CD8-positive, alpha-beta memory T cell (primary cell): ENCODE results near the gene NF1. TPM values are rescaled to one million over a fixed set of nuclear protein-coding genes. Genes with fewer than 3 reads are reported as not detected.

Experiments
- CTCF ChIA-PET: fragments of 350-600 bp; sonication (Branson Sonifier 250); formaldehyde crosslinking; loops from one replicate; lab custom pipeline; 2021; ENCODE audit warnings: antibody characterized with exemption; lab: Charles Lee
- POLR2A ChIA-PET: fragments of 350-600 bp; sonication (Branson Sonifier 250); formaldehyde crosslinking; loops from one replicate; lab custom pipeline; 2021; ENCODE audit warnings: antibody characterized with exemption; lab: Charles Lee
- DNase-seq, 5 donors: peaks; one replicate each; pipeline versions ENCODE4 v3.0.0 to v3.0.0-alpha.2; 2020 to 2022; ENCODE audit warnings: mixed read lengths in 1 of 5
- H3K27ac ChIP-seq: one replicate; pipeline ENCODE4 v1.7.0; 2013; ENCODE audit warnings: low read depth, mild to moderate bottlenecking, low read length, moderate library complexity
- H3K27me3 ChIP-seq: 2 replicates; pipeline ENCODE4 v1.7.0; 2013; ENCODE audit warnings: low read length, mild to moderate bottlenecking; ENCODE audit not compliant: insufficient read depth, poor library complexity, severe bottlenecking
- H3K36me3 ChIP-seq: 2 replicates; pipeline ENCODE4 v1.7.0; 2013; ENCODE audit warnings: mild to moderate bottlenecking, low read length, moderate library complexity; ENCODE audit not compliant: insufficient read depth
- H3K4me1 ChIP-seq: 2 replicates; pipeline ENCODE4 v1.7.0; 2013; ENCODE audit warnings: mild to moderate bottlenecking, low read length, moderate library complexity; ENCODE audit not compliant: insufficient read depth
- H3K4me3 ChIP-seq: 2 replicates; pipeline ENCODE4 v1.7.0; 2013; ENCODE audit warnings: mild to moderate bottlenecking, low read length
- H3K9me3 ChIP-seq: 2 replicates; pipeline ENCODE4 v1.7.0; 2013; ENCODE audit warnings: mild to moderate bottlenecking, low read length
- H3K27ac Mint-ChIP-seq, 8 donors: one replicate each; pipeline ENCODE4 v1.8.0; 2020 to 2021; ENCODE audit warnings: mixed read lengths in 8 of 8, mild to moderate bottlenecking in 6 of 8, inconsistent platforms in 3 of 8, moderate library complexity in 3 of 8
- H3K27me3 Mint-ChIP-seq, 2 donors: one replicate each; pipeline ENCODE4 v1.8.0; 2020 to 2021; ENCODE audit warnings: mixed read lengths in 2 of 2, mild to moderate bottlenecking in 1 of 2, moderate library complexity in 1 of 2
- H3K36me3 Mint-ChIP-seq, 3 donors: one replicate each; pipeline ENCODE4 v1.8.0; 2020 to 2021; ENCODE audit warnings: mixed read lengths in 3 of 3, inconsistent platforms in 1 of 3, mild to moderate bottlenecking in 1 of 3
- H3K4me1 Mint-ChIP-seq, 3 donors: one replicate each; pipeline ENCODE4 v1.8.0; 2020 to 2021; ENCODE audit warnings: mixed read lengths in 3 of 3, inconsistent platforms in 1 of 3, mild to moderate bottlenecking in 1 of 3
- H3K4me3 Mint-ChIP-seq, 7 donors: one replicate each; pipeline ENCODE4 v1.8.0; 2020 to 2021; ENCODE audit warnings: mixed read lengths in 7 of 7, mild to moderate bottlenecking in 6 of 7, moderate library complexity in 4 of 7, inconsistent platforms in 2 of 7
- H3K9me3 Mint-ChIP-seq, 5 donors: one replicate each; pipeline ENCODE4 v1.8.0; 2020 to 2022; ENCODE audit warnings: mixed read lengths in 5 of 5, mild to moderate bottlenecking in 3 of 5, moderate library complexity in 2 of 5, inconsistent platforms in 1 of 5
- polyA plus RNA-seq: library from polyadenylated mRNA; unstranded; fragments of 300-500 nt; fragmentation: Illumina TruSeq; gene quantifications from one replicate; pipeline ENCODE4 v1.2.3, GENCODE V29; 2021
- total RNA-seq, 2 experiments: library from RNA; stranded (reverse); gene quantifications; one replicate each; pipeline ENCODE4 v1.2.3, GENCODE V29; 2021

The NF1 gene
- total and polyA plus RNA-seq, 3 experiments from 2014 or later: 5.8 to 22.8 (median 22.8) TPM

- ChIA-PET POLR2A (no interaction called here), CTCF (no interaction called here)
- H3K36me3 Mint-ChIP-seq: peaks cover 5 to 27% (median 16%) of the 10 kb centered on the region in 3 donors
- H3K27me3 Mint-ChIP-seq: no peaks in the 10 kb centered on the region
- Histone ChIP-seq H3K36me3 (no peaks in the 10 kb centered on the region), H3K27ac (no peak overlapping the region), H3K27me3 (no peaks in the 10 kb centered on the region), H3K9me3 (no peaks in the 10 kb centered on the region), H3K4me1 (no peaks in the 10 kb centered on the region), H3K4me3 (no peak overlapping the region)
- no peak overlapping the region for H3K27ac Mint-ChIP-seq
- no peak for DNase-seq
- no peak overlapping the region for H3K4me3 Mint-ChIP-seq
- no peaks in the 10 kb centered on the region for H3K4me1 Mint-ChIP-seq
- H3K9me3 Mint-ChIP-seq: no peaks in the 10 kb centered on the region
Measured at GRCh38 chr17:31272236-31272635, 177.5 kb downstream of the NF1 start.

- CTCF ChIA-PET: no interaction called here
- no peaks in the 10 kb centered on the region for H3K4me1 ChIP-seq
- POLR2A ChIA-PET: no interaction called here
- H3K27ac Mint-ChIP-seq: peak overlapping the region in 1 of 8 donors; percentile 25
- no peaks in the 10 kb centered on the region for H3K27me3 Mint-ChIP-seq
- H3K4me1 Mint-ChIP-seq: no peaks in the 10 kb centered on the region
- H3K4me3 ChIP-seq: no peak overlapping the region
- peaks cover 5 to 25% (median 13%) of the 10 kb centered on the region in 3 donors for H3K36me3 Mint-ChIP-seq
- H3K9me3 Mint-ChIP-seq: no peaks in the 10 kb centered on the region
- no peak overlapping the region for H3K27ac ChIP-seq
- no peaks in the 10 kb centered on the region for H3K36me3 ChIP-seq
- no peaks in the 10 kb centered on the region for H3K9me3 ChIP-seq
- no peak overlapping the region for H3K4me3 Mint-ChIP-seq
- no peak for DNase-seq
- no peaks in the 10 kb centered on the region for H3K27me3 ChIP-seq
Measured at GRCh38 chr17:31272803-31273202, 178.0 kb downstream of the NF1 start.

- Histone ChIP-seq H3K27me3 (no peaks in the 10 kb centered on the region), H3K36me3 (no peaks in the 10 kb centered on the region), H3K9me3 (no peaks in the 10 kb centered on the region), H3K4me1 (no peaks in the 10 kb centered on the region), H3K4me3 (no peak overlapping the region), H3K27ac (no peak overlapping the region)
- no peak for DNase-seq
- H3K9me3 Mint-ChIP-seq: no peaks in the 10 kb centered on the region
- H3K36me3 Mint-ChIP-seq: peaks cover 5 to 22% (median 13%) of the 10 kb centered on the region in 3 donors
- H3K27me3 Mint-ChIP-seq: no peaks in the 10 kb centered on the region
- H3K4me3 Mint-ChIP-seq: no peak overlapping the region
- ChIA-PET CTCF (no interaction called here), POLR2A (no interaction called here)
- no peaks in the 10 kb centered on the region for H3K4me1 Mint-ChIP-seq
- no peak overlapping the region for H3K27ac Mint-ChIP-seq
Measured at GRCh38 chr17:31273516-31273915, 178.7 kb downstream of the NF1 start.

GRCh38 chr17:31274252-31274651, 179.5 kb downstream of the NF1 start:
- no peaks in the 10 kb centered on the region for H3K36me3 ChIP-seq
- ChIA-PET POLR2A (no interaction called here), CTCF (no interaction called here)
- no peak overlapping the region for H3K27ac ChIP-seq
- Mint-ChIP-seq H3K4me3 (no peak overlapping the region), H3K27ac (no peak overlapping the region), H3K4me1 (no peaks in the 10 kb centered on the region), H3K27me3 (no peaks in the 10 kb centered on the region), H3K9me3 (no peaks in the 10 kb centered on the region), H3K36me3 (peaks cover 5 to 17% (median 10%) of the 10 kb centered on the region in 3 donors)
- no peaks in the 10 kb centered on the region for H3K9me3 ChIP-seq
- no peaks in the 10 kb centered on the region for H3K4me1 ChIP-seq
- no peaks in the 10 kb centered on the region for H3K27me3 ChIP-seq
- no peak overlapping the region for H3K4me3 ChIP-seq
- no peak for DNase-seq

GRCh38 chr17:31275116-31275515, 180.3 kb downstream of the NF1 start:
- CTCF ChIA-PET: no interaction called here
- Mint-ChIP-seq H3K36me3 (peaks cover 5 to 11% (median 10%) of the 10 kb centered on the region in 3 donors), H3K4me3 (no peak overlapping the region), H3K9me3 (no peaks in the 10 kb centered on the region), H3K27ac (no peak overlapping the region), H3K4me1 (no peaks in the 10 kb centered on the region), H3K27me3 (no peaks in the 10 kb centered on the region)
- DNase-seq: no peak
- no peak overlapping the region for H3K27ac ChIP-seq
- H3K27me3 ChIP-seq: no peaks in the 10 kb centered on the region
- H3K4me3 ChIP-seq: no peak overlapping the region
- no peaks in the 10 kb centered on the region for H3K36me3 ChIP-seq
- no peaks in the 10 kb centered on the region for H3K9me3 ChIP-seq
- no peaks in the 10 kb centered on the region for H3K4me1 ChIP-seq
- POLR2A ChIA-PET: no interaction called here

- H3K27me3 Mint-ChIP-seq: no peaks in the 10 kb centered on the region
- no peak for DNase-seq
- ChIA-PET POLR2A (no interaction called here), CTCF (no interaction called here)
- no peaks in the 10 kb centered on the region for H3K4me1 Mint-ChIP-seq
- Histone ChIP-seq H3K4me1 (no peaks in the 10 kb centered on the region), H3K4me3 (no peak overlapping the region), H3K36me3 (no peaks in the 10 kb centered on the region), H3K27me3 (no peaks in the 10 kb centered on the region), H3K9me3 (no peaks in the 10 kb centered on the region), H3K27ac (no peak overlapping the region)
- no peaks in the 10 kb centered on the region for H3K9me3 Mint-ChIP-seq
- H3K4me3 Mint-ChIP-seq: no peak overlapping the region
- H3K27ac Mint-ChIP-seq: no peak overlapping the region
- H3K36me3 Mint-ChIP-seq: peaks cover 6 to 10% (median 9%) of the 10 kb centered on the region in 3 donors
Measured at GRCh38 chr17:31279401-31279800, 184.6 kb downstream of the NF1 start.

- H3K27me3 Mint-ChIP-seq: no peaks in the 10 kb centered on the region
- H3K36me3 ChIP-seq: no peaks in the 10 kb centered on the region
- no peaks in the 10 kb centered on the region for H3K27me3 ChIP-seq
- no peaks in the 10 kb centered on the region for H3K4me1 ChIP-seq
- no peaks in the 10 kb centered on the region for H3K4me1 Mint-ChIP-seq
- no peak overlapping the region for H3K4me3 Mint-ChIP-seq
- DNase-seq: no peak
- H3K27ac Mint-ChIP-seq: no peak overlapping the region
- ChIA-PET POLR2A (no interaction called here), CTCF (no interaction called here)
- no peak overlapping the region for H3K27ac ChIP-seq
- H3K36me3 Mint-ChIP-seq: peaks cover 6 to 9% (median 8%) of the 10 kb centered on the region in 3 donors
- no peaks in the 10 kb centered on the region for H3K9me3 ChIP-seq
- H3K9me3 Mint-ChIP-seq: no peaks in the 10 kb centered on the region
- no peak overlapping the region for H3K4me3 ChIP-seq
Measured at GRCh38 chr17:31281061-31281460, 186.3 kb downstream of the NF1 start.

GRCh38 chr17:31283841-31284240, 189.1 kb downstream of the NF1 start:
- Mint-ChIP-seq H3K36me3 (peaks cover 0 to 6% (median 5%) of the 10 kb centered on the region in 3 donors), H3K27me3 (no peaks in the 10 kb centered on the region), H3K9me3 (no peaks in the 10 kb centered on the region), H3K4me3 (no peak overlapping the region), H3K27ac (no peak overlapping the region), H3K4me1 (peaks cover 0 to 9% (median 1%) of the 10 kb centered on the region in 3 donors)
- Histone ChIP-seq H3K4me3 (no peak overlapping the region), H3K9me3 (no peaks in the 10 kb centered on the region), H3K27ac (no peak overlapping the region), H3K27me3 (no peaks in the 10 kb centered on the region), H3K36me3 (no peaks in the 10 kb centered on the region), H3K4me1 (no peaks in the 10 kb centered on the region)
- no peak for DNase-seq
- ChIA-PET CTCF (no interaction called here), POLR2A (no interaction called here)

- POLR2A ChIA-PET: no interaction called here
- H3K4me1 Mint-ChIP-seq: peaks cover 2 to 13% (median 11%) of the 10 kb centered on the region in 3 donors
- DNase-seq: no peak
- CTCF ChIA-PET: no interaction called here
- H3K27me3 Mint-ChIP-seq: peaks cover 0 to 2% of the 10 kb centered on the region in 2 donors
- no peak overlapping the region for H3K27ac Mint-ChIP-seq
- peaks cover 0 to 6% (median 2%) of the 10 kb centered on the region in 3 donors for H3K36me3 Mint-ChIP-seq
- no peak overlapping the region for H3K4me3 Mint-ChIP-seq
- H3K4me1 ChIP-seq: no peaks in the 10 kb centered on the region
- no peak overlapping the region for H3K4me3 ChIP-seq
- H3K27me3 ChIP-seq: no peaks in the 10 kb centered on the region
- H3K9me3 Mint-ChIP-seq: no peaks in the 10 kb centered on the region
- H3K36me3 ChIP-seq: no peaks in the 10 kb centered on the region
- H3K9me3 ChIP-seq: no peaks in the 10 kb centered on the region
- H3K27ac ChIP-seq: no peak overlapping the region
Measured at GRCh38 chr17:31286587-31286986, 191.8 kb downstream of the NF1 start.
